ENCODE measurements around the gene ZNF697. TPM values are rescaled to one million over a fixed set of nuclear protein-coding genes. Genes with fewer than 3 reads are reported as not detected.
A peak's percentile ranks its signal among the peaks of the same experiment; 100 is the strongest.

Gene ZNF697
- total RNA-seq, 4 donors from 2014 or later, result 2.6 to 8.1 (median 3.7) TPM

DNA sequence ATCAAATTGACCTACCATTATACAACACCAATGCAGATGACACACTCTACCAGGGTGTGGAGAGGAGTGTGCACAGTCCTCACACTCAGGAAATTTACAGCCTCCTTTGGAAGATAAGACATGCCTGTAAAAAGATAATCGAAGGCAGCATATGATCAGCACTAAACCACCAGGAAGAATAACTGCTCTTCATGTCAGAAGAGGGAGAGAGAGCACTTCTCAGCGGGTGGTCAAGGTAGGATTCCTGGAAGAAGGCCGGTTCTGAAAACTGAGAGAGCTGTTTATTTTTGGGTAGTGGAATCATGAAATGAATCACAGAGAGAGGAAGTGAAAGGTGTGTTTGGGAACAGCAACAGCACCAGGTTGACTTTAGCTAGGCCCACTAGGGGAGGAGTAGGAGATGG lies 14.0 kb upstream of the ZNF697 start:
- 86% methylated on average over 3 of the region's 3 CpGs for WGBS
- H3K27ac ChIP-seq, result no peak overlapping the region

DNA sequence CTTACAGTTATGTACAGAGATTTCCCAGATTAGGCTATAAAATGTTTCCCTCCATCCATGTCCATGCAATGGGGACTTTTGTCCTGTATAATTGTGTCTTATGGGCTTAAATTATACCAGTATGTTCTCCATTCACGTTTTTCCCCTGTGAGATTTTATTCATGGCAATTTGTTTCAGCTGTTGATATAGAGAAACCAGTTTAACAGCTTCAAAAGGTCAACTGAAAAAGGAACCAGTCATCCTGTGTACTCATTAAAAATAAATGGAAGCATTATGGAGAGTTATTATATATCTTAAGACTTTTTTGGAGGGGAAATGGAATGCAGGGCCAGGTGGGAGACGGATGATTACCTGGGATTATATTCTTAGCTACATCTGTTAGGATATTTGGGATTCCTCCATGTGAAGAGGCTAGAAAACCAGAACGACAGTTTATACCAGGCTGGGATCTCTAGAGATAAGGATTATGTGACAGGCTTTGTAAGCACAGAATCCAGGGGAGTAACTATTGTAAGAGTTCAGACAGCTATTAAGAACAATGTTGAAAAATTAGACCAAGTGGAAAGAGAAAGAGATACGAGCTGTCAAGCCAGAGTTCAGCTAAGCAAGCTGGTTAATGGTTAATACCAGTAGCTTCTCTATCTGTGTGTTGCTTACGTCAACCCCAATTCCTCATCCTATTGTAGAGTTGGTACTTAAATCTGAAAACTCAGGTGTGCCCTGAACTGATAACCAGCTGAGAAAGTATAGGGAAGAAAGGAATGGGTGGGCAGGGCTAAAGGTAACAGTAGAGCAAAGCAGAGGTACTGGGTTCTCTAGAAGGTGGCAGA lies 12.4 kb upstream of the ZNF697 start:
- TF ChIP-seq, protein P1, sequence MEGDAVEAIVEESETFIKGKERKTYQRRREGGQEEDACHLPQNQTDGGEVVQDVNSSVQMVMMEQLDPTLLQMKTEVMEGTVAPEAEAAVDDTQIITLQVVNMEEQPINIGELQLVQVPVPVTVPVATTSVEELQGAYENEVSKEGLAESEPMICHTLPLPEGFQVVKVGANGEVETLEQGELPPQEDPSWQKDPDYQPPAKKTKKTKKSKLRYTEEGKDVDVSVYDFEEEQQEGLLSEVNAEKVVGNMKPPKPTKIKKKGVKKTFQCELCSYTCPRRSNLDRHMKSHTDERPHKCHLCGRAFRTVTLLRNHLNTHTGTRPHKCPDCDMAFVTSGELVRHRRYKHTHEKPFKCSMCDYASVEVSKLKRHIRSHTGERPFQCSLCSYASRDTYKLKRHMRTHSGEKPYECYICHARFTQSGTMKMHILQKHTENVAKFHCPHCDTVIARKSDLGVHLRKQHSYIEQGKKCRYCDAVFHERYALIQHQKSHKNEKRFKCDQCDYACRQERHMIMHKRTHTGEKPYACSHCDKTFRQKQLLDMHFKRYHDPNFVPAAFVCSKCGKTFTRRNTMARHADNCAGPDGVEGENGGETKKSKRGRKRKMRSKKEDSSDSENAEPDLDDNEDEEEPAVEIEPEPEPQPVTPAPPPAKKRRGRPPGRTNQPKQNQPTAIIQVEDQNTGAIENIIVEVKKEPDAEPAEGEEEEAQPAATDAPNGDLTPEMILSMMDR (IDR thresholded peaks at IDR 0.05), result no peak
- TF ChIP-seq EP300 (IDR thresholded peaks at IDR 0.05), result no peak
- no peak for TF ChIP-seq POLR2AphosphoS5 (IDR thresholded peaks at IDR 0.05)
- WGBS, result 73% methylated on average over 5 of the region's 5 CpGs
- no peaks in the 10 kb centered on the region for H3K9me3 ChIP-seq
- H3K4me1 ChIP-seq, result no peaks in the 10 kb centered on the region
- H3K4me3 ChIP-seq, result no peak overlapping the region
- peak overlapping the region; percentile 68 for H3K27ac ChIP-seq
- no peaks in the 10 kb centered on the region for H3K27me3 ChIP-seq
- no peak for DNase-seq (ENCODE audit: low spot score in 2 of 2)
- H3K36me3 ChIP-seq, result no peaks in the 10 kb centered on the region

More for the DNA sequence above, 14.0 kb upstream of the ZNF697 start:
- Histone ChIP-seq H3K36me3 (no peaks in the 10 kb centered on the region), H3K27me3 (no peaks in the 10 kb centered on the region), H3K4me3 (no peak overlapping the region), H3K9me3 (no peaks in the 10 kb centered on the region), H3K4me1 (no peaks in the 10 kb centered on the region)
- DNase-seq (ENCODE audit: low spot score in 2 of 2), result no peak
- TF ChIP-seq, protein P1 (IDR thresholded peaks at IDR 0.05), result no peak
- TF ChIP-seq POLR2A (IDR thresholded peaks at IDR 0.05), result no peak
- TF ChIP-seq EP300 (IDR thresholded peaks at IDR 0.05), result no peak
- no peak for TF ChIP-seq POLR2AphosphoS5 (IDR thresholded peaks at IDR 0.05)

DNA sequence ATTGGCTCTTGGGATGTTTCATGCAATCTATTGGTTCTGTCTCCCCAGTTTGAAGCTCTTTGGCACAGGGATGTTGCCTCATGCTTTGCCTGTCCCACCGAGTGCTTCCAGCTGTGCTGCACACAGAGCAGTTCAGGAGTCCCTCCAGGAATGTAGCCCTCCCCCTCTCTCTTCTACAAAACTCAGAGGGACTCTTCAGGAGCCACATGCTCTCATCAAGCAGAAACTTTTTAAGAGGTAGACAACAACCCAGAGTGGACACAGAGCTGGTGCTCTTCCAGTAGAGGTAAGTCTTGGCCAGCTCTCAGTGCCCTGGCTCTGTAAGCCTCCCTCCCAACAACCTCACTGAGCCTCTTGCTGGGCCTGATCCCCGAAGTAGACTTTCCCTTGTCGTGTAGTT lies 11.6 kb upstream of the ZNF697 start:
- 59% methylated on average over 3 of the region's 3 CpGs for WGBS
- TF ChIP-seq, protein P1 (IDR thresholded peaks at IDR 0.05), result no peak
- TF ChIP-seq POLR2AphosphoS5 (IDR thresholded peaks at IDR 0.05) (no peak), EP300 (IDR thresholded peaks at IDR 0.05) (no peak), POLR2A (IDR thresholded peaks at IDR 0.05) (no peak)
- H3K4me3 ChIP-seq, result no peak overlapping the region
- H3K4me1 ChIP-seq, result no peaks in the 10 kb centered on the region
- peak overlapping the region; percentile 68 for H3K27ac ChIP-seq
- H3K27me3 ChIP-seq, result no peaks in the 10 kb centered on the region
- H3K36me3 ChIP-seq, result no peaks in the 10 kb centered on the region
- no peaks in the 10 kb centered on the region for H3K9me3 ChIP-seq
- DNase-seq (ENCODE audit: low spot score in 2 of 2), result no peak

DNA sequence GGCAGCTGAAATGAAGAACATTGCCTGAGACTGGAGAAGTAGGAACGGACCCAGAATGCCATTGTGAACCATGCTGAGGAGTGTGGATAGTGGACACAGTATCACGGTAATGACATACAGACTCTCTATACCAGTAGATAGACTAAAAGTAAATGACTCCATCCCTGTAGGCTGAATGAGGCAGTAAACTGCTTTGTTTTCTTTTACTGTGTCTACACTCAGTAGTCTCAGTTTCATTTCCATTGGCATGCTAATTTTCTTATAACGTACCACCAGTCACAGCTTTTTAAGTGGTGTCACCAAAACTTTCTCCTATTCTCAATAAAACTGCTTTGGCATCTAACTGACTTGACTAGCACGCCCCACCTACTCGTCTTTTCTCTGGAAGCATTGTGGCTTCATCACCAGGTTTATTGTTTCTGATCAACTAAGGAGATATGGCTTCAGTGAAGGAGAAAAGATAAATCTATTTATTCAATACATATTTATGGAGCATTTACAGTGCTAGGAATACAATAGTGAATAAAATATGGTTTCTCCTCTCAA lies 8.4 kb upstream of the ZNF697 start:
- no peak for DNase-seq (ENCODE audit: low spot score in 2 of 2)
- 78% methylated on average over 5 of the region's 5 CpGs for WGBS
- TF ChIP-seq, protein P1 (IDR thresholded peaks at IDR 0.05), result no peak
- TF ChIP-seq EP300 (IDR thresholded peaks at IDR 0.05), result no peak
- TF ChIP-seq POLR2AphosphoS5 (IDR thresholded peaks at IDR 0.05), result no peak
- no peak for TF ChIP-seq POLR2A (IDR thresholded peaks at IDR 0.05)
- Histone ChIP-seq H3K27ac (no peak overlapping the region), H3K27me3 (no peaks in the 10 kb centered on the region), H3K4me1 (no peaks in the 10 kb centered on the region), H3K36me3 (no peaks in the 10 kb centered on the region), H3K9me3 (no peaks in the 10 kb centered on the region), H3K4me3 (no peak overlapping the region)

DNA sequence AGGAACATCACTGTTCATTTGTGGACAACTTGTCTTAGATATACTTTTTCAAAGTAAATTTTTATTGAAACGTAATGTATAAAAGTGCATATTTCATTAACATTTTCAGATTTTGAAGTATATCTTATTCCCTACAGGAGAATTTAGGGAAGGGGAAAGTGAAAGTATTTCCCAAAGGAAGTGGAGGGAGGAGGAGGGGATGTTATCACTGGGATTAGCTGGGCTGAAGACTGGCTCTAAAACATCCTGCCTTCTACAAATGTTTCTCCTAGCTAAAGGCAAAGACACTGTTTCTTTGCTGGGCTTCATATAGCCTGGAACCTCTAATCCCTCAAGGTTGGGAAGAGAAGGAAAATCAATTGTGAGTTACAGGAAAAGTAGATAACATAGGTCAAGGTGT lies 7.1 kb upstream of the ZNF697 start:
- no peaks in the 10 kb centered on the region for H3K36me3 ChIP-seq
- DNase-seq (ENCODE audit: low spot score in 2 of 2), result no peak
- H3K4me3 ChIP-seq, result no peak overlapping the region
- no peaks in the 10 kb centered on the region for H3K9me3 ChIP-seq
- TF ChIP-seq, protein P1 (IDR thresholded peaks at IDR 0.05), result no peak
- no peak for TF ChIP-seq POLR2A (IDR thresholded peaks at IDR 0.05)
- no peak for TF ChIP-seq EP300 (IDR thresholded peaks at IDR 0.05)
- TF ChIP-seq POLR2AphosphoS5 (IDR thresholded peaks at IDR 0.05), result no peak
- H3K27me3 ChIP-seq, result no peaks in the 10 kb centered on the region
- WGBS, result 82% methylated on average over 1 of the region's 1 CpG
- no peak overlapping the region for H3K27ac ChIP-seq
- no peaks in the 10 kb centered on the region for H3K4me1 ChIP-seq
